HG03097 (cell line): ENCODE results near the gene FKBP14.

Source experiments
- ATAC-seq: cut with Tn5 transposase; IDR thresholded peaks from one replicate; pipeline ENCODE4 v1.9.1; 2021; ENCODE audit not compliant: unreplicated experiment, low FRiP score

The FKBP14 gene

GRCh38 chr7:30036220-30036619, 9.7 kb upstream of the FKBP14 start:
- ATAC-seq, result no peak

GRCh38 chr7:30034501-30034900, 8.0 kb upstream of the FKBP14 start:
- no peak for ATAC-seq

GRCh38 chr7:30032310-30033125, 6.0 kb upstream of the FKBP14 start:
- no peak for ATAC-seq

- no peak for ATAC-seq
These were observed 3.2 kb upstream of the FKBP14 start for GRCh38 chr7:30029696-30030095.

- peak; percentile 10 for ATAC-seq
These were observed 2.5 kb upstream of the FKBP14 start for GRCh38 chr7:30028749-30029635.

GRCh38 chr7:30028216-30028748, 1.8 kb upstream of the FKBP14 start, which contains the start of gene PLEKHA8:
TSS of gene PLEKHA8 (plus strand) at chr7:30028412. CDS start at chr7:30028763, 351 bp downstream.
- ATAC-seq, result peak; percentile 46

GRCh38 chr7:30027740-30028215, 1.3 kb upstream of the FKBP14 start:
- no peak for ATAC-seq

- peak; percentile 22 for ATAC-seq
These were observed 559 bp upstream of the FKBP14 start for GRCh38 chr7:30027065-30027456.

GRCh38 chr7:30023524-30023923, 3.0 kb downstream of the FKBP14 start:
- ATAC-seq, result no peak

GRCh38 chr7:30022991-30023390, 3.5 kb downstream of the FKBP14 start:
- no peak for ATAC-seq

- no peak for ATAC-seq
These were observed 6.0 kb downstream of the FKBP14 start for GRCh38 chr7:30020535-30020934.

GRCh38 chr7:30019960-30020359, 6.5 kb downstream of the FKBP14 start:
- ATAC-seq, result no peak

GRCh38 chr7:30019387-30019786, 7.1 kb downstream of the FKBP14 start:
- no peak for ATAC-seq

GRCh38 chr7:30018451-30018850, 8.1 kb downstream of the FKBP14 start:
- no peak for ATAC-seq

- no peak for ATAC-seq
These were observed 13.7 kb downstream of the FKBP14 start for GRCh38 chr7:30012757-30013156.

GRCh38 chr7:30010021-30010420, 16.5 kb downstream of the FKBP14 start:
- ATAC-seq, result no peak

- no peak for ATAC-seq
These were observed 21.0 kb downstream of the FKBP14 start for GRCh38 chr7:30005464-30005863.

GRCh38 chr7:30003098-30003497, 23.4 kb downstream of the FKBP14 start:
- no peak for ATAC-seq

- ATAC-seq, result no peak
These were observed 24.5 kb downstream of the FKBP14 start for GRCh38 chr7:30001998-30002397.

- ATAC-seq, result no peak
These were observed 28.0 kb downstream of the FKBP14 start for GRCh38 chr7:29998489-29998888.

GRCh38 chr7:29996321-29996720, 30.2 kb downstream of the FKBP14 start:
- no peak for ATAC-seq
